Fibroblast of mammary gland (primary cell): ENCODE results near the gene ZC3H7B.

Experiments used
- DNase-seq: peaks from one replicate; pipeline ENCODE4 v3.0.0-alpha.2; 2010; ENCODE audit warnings: low read depth
- H3K4me3 ChIP-seq: 2 replicates; pipeline ENCODE4 v1.5.1; 2011; ENCODE audit warnings: low read depth, mild to moderate bottlenecking, low read length, moderate library complexity; ENCODE audit not compliant: control insufficient read depth
- CTCF ChIP-seq: conservative IDR thresholded peaks from 2 replicates; pipeline ENCODE4 v1.5.1; 2011; ENCODE audit warnings: low read depth, low read length, inconsistent platforms; ENCODE audit not compliant: control insufficient read depth, insufficient read depth

The ZC3H7B gene

DNA sequence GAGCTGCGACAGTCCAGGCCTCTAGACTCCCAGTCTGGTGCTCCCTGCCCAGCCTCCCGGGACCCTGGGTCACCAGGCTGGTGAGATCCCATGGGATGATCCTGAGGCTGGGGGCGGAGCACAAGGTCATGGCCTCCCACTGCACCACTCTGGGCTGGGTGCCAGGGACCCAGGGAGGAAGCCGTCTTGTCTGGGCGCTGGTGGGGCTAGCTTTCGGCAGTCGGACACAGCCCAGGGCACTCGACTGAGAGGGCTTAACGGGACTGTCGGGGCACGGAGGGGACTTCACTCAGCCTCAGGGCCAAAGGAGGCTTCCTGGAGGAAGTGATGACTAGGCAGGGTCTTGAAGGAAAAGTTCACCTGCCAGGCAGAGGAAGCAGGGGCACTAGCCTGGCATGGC lies 39.0 kb downstream of the ZC3H7B start:
- TF ChIP-seq CTCF, result no peak
- no peak overlapping the region for H3K4me3 ChIP-seq
- no peak for DNase-seq

- TF ChIP-seq CTCF, result no peak
- H3K4me3 ChIP-seq, result no peak overlapping the region
- DNase-seq, result no peak
Observed at GRCh38 chr22:41341012-41341411, 39.7 kb downstream of the ZC3H7B start.

GRCh38 chr22:41341990-41342389 lies 40.7 kb downstream of the ZC3H7B start:
- TF ChIP-seq CTCF, result no peak
- peak; percentile 12 for DNase-seq

GRCh38 chr22:41343300-41343699 lies 42.0 kb downstream of the ZC3H7B start:
- no peak for TF ChIP-seq CTCF
- no peak for DNase-seq
- no peak overlapping the region for H3K4me3 ChIP-seq

More at GRCh38 chr22:41341990-41342389, 40.7 kb downstream of the ZC3H7B start:
- H3K4me3 ChIP-seq, result no peak overlapping the region

DNA sequence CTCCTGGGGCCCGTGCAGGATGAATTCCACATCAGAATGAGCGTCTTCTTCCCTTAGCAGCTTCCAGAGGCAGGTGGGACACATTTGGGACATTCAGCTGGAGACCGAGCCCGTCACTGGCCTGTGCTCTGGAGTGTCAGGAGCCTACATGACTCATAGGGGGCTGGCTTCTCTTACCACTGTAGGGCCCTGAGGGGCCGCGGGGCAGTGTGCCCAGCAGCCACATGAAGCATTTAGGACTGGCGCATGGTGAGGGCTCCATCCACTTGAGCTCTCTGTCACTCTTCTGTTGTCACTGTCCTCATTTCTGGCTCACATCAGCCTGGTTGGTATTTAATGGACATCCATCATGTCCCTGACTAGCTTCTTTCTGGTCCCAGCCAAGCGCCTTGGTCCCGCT lies 42.4 kb downstream of the ZC3H7B start:
- H3K4me3 ChIP-seq, result no peak overlapping the region
- no peak for TF ChIP-seq CTCF
- DNase-seq, result no peak

DNA sequence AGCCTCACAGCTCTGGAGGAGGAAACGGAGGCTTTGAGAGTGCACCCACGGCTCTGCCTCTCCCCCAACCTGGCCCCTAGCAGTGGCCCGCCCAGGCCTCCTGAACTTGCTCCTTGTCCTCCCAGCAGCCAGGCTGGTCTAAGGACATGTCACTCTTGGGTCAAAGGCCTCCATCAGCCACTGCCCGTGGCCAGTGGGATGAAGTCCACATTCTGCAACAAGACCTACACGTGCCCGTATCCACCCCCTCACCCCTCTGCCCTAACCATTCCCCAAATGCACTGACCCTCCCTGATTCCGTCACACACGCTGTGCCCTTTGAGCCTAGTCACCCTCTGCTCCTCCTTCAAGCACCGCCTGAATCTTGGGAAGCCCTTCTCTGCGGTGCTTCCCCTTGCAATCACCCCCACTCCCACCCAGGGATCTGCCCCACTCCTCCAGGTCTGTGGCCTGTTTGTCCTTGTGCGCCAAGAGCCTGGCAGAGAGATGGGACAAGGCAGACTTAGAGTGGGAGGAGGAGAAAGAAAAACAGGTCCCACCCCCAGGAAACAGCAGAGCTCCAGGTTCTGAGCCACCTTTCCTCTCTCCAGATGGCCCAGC lies 43.0 kb downstream of the ZC3H7B start:
- no peak overlapping the region for H3K4me3 ChIP-seq
- no peak for TF ChIP-seq CTCF
- no peak for DNase-seq

DNA sequence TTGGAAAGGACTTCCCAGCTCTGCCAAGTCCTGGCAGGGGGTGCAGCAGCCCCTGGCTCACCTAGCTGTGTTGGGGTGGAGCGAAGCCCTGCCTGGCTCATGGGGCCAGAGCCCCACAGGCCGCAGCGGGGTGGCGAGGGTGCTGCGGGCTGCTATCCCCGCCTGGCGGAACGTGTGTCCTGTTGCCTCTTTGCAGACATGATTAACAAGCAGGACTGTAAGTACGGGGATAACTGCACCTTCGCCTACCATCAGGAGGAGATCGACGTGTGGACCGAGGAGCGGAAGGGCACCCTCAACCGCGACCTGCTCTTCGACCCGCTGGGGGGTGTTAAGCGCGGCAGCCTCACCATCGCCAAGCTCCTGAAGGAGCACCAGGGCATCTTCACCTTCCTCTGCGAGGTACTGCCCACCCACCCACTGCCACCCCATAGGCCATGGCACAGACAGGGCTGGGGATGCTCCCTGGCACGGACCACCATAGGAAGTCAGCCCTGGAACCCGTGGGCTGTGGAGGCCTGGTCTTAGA lies 44.5 kb downstream of the ZC3H7B start:
- no peak for DNase-seq
- TF ChIP-seq CTCF, result no peak
- no peak overlapping the region for H3K4me3 ChIP-seq
